KMS-11 (cell line): ENCODE data around the gene TCF7L2.

Experiments used
- H2AFZ ChIP-seq: fragments of 200-600 bp; sonication (generic); 2 replicates; pipeline ENCODE4 v1.6.1; 2016; ENCODE audit warnings: antibody characterized with exemption, mixed run types, low read depth
- H3K27ac ChIP-seq: fragments of 200-600 bp; sonication (generic); 2 replicates; pipeline ENCODE4 v1.6.1; 2016; ENCODE audit warnings: mild to moderate bottlenecking, mixed run types
- H3K27me3 ChIP-seq: fragments of 200-600 bp; sonication (generic); 2 replicates; pipeline ENCODE4 v1.6.1; 2017; ENCODE audit warnings: mild to moderate bottlenecking, low read depth, mixed run types, moderate library complexity; ENCODE audit not compliant: insufficient read depth
- H3K36me3 ChIP-seq: fragments of 200-600 bp; sonication (generic); 2 replicates; pipeline ENCODE4 v1.6.1; 2017; ENCODE audit warnings: mild to moderate bottlenecking, mixed run types; ENCODE audit not compliant: insufficient read depth
- H3K4me1 ChIP-seq: fragments of 200-600 bp; sonication (generic); 2 replicates; pipeline ENCODE4 v1.6.1; 2016; ENCODE audit warnings: mild to moderate bottlenecking, low read depth, mixed run types; ENCODE audit not compliant: poor library complexity, severe bottlenecking
- H3K4me2 ChIP-seq: fragments of 200-600 bp; sonication (generic); 2 replicates; pipeline ENCODE4 v1.7.0; 2016; ENCODE audit warnings: mild to moderate bottlenecking, mixed run types
- H3K4me3 ChIP-seq: fragments of 200-600 bp; sonication (generic); IDR thresholded peaks from 2 replicates; pipeline ENCODE4 v1.6.1; 2017; ENCODE audit warnings: low read depth, low read length, mixed read lengths; ENCODE audit not compliant: insufficient read depth
- H3K79me2 ChIP-seq: fragments of 200-600 bp; sonication (generic); 2 replicates; pipeline ENCODE4 v1.6.1; 2016; ENCODE audit warnings: low read depth, mixed run types; ENCODE audit not compliant: insufficient read depth
- H3K9ac ChIP-seq: fragments of 200-600 bp; sonication (generic); 2 replicates; pipeline ENCODE4 v1.6.1; 2016; ENCODE audit warnings: mild to moderate bottlenecking, mixed run types
- H4K20me1 ChIP-seq: fragments of 200-600 bp; sonication (generic); 2 replicates; pipeline ENCODE4 v1.6.1; 2016; ENCODE audit warnings: mild to moderate bottlenecking, mixed run types; ENCODE audit not compliant: insufficient read depth
- TF ChIP-seq, protein P1 (sequence below): fragments of 200-600 bp; sonication (generic); conservative IDR thresholded peaks from 2 replicates; pipeline ENCODE4 v1.6.1; 2017; ENCODE audit warnings: low read depth, mild to moderate bottlenecking, antibody characterized with exemption, low read length, moderate library complexity, mixed read lengths

Gene TCF7L2

DNA sequence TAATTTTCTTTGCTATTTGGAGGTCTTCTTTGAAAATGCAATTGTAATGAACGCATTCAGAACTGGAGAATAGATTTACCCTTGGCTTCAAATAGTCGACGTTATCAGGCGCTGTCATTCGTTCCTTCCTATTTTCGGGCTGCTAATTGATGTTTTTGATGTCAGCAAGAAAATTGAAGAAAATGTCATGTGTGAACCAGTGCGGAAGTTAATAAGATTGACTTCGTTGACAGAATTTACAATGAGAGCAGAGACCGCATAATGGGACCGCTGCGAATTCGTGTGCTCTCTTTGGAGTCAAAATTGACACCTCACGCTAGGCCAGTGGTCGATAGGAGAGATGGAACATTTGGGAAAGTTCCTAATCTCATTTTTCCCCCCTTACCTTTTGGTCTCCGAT is 168.8 kb downstream of the TCF7L2 start:
- TF ChIP-seq, protein P1, sequence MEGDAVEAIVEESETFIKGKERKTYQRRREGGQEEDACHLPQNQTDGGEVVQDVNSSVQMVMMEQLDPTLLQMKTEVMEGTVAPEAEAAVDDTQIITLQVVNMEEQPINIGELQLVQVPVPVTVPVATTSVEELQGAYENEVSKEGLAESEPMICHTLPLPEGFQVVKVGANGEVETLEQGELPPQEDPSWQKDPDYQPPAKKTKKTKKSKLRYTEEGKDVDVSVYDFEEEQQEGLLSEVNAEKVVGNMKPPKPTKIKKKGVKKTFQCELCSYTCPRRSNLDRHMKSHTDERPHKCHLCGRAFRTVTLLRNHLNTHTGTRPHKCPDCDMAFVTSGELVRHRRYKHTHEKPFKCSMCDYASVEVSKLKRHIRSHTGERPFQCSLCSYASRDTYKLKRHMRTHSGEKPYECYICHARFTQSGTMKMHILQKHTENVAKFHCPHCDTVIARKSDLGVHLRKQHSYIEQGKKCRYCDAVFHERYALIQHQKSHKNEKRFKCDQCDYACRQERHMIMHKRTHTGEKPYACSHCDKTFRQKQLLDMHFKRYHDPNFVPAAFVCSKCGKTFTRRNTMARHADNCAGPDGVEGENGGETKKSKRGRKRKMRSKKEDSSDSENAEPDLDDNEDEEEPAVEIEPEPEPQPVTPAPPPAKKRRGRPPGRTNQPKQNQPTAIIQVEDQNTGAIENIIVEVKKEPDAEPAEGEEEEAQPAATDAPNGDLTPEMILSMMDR = no peak
- Histone ChIP-seq H3K4me1 (no peaks in the 10 kb centered on the region), H2AFZ (no peak overlapping the region), H3K36me3 (no peaks in the 10 kb centered on the region), H4K20me1 (no peaks in the 10 kb centered on the region), H3K27me3 (no peaks in the 10 kb centered on the region), H3K79me2 (no peaks in the 10 kb centered on the region), H3K4me2 (no peak overlapping the region), H3K4me3 (no peak overlapping the region), H3K9ac (no peak overlapping the region), H3K27ac (no peak overlapping the region)

DNA sequence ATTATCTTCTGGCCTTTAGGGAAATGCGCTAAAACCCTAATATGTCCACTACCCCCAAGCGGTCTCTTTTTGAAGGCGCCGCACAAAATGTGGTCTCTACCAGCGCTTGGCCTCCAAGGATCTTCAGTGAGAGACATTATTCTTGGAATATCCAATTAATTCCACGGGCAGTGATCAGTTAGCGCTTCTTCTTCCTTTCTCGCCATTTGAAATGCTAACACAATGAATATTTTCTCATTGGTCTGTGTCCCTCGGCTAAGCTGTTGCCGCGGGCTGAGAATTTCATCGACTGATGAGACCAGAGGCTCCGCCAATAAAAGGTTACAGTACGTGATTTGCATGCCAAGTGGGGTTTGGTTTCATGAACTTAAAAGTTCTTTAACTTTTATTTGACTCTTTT is 169.8 kb downstream of the TCF7L2 start:
- TF ChIP-seq, protein P1 = no peak
- Histone ChIP-seq H3K79me2 (no peaks in the 10 kb centered on the region), H3K27me3 (no peaks in the 10 kb centered on the region), H3K4me3 (no peak overlapping the region), H4K20me1 (no peaks in the 10 kb centered on the region), H2AFZ (no peak overlapping the region), H3K9ac (no peak overlapping the region), H3K36me3 (no peaks in the 10 kb centered on the region), H3K27ac (no peak overlapping the region), H3K4me2 (no peak overlapping the region), H3K4me1 (no peaks in the 10 kb centered on the region)

DNA sequence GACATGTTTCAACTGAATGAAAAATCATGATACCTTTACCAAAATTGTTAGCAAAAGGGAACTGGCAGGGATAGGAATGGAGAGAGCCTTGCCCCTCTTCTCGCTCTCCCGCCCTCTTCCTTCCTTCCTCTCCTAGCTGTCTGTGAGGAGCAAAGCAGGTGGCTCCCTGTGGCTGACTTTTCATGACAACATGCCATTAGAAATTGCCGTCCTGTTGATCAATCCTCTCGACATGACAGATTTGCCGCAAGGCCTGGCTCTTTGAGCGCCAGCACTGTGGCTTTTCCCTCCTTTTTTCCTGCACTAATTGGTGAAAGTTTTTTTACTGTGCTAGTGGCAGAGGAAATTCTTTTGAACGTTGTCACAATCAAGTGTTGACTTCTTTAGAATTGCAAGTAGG is 171.1 kb downstream of the TCF7L2 start:
- Histone ChIP-seq H3K36me3 (no peaks in the 10 kb centered on the region), H3K27ac (no peak overlapping the region), H3K4me1 (no peaks in the 10 kb centered on the region), H2AFZ (no peak overlapping the region), H3K9ac (no peak overlapping the region), H3K4me2 (no peak overlapping the region), H3K79me2 (no peaks in the 10 kb centered on the region), H3K27me3 (no peaks in the 10 kb centered on the region), H4K20me1 (no peaks in the 10 kb centered on the region), H3K4me3 (no peak overlapping the region)
- TF ChIP-seq, protein P1 = no peak

DNA sequence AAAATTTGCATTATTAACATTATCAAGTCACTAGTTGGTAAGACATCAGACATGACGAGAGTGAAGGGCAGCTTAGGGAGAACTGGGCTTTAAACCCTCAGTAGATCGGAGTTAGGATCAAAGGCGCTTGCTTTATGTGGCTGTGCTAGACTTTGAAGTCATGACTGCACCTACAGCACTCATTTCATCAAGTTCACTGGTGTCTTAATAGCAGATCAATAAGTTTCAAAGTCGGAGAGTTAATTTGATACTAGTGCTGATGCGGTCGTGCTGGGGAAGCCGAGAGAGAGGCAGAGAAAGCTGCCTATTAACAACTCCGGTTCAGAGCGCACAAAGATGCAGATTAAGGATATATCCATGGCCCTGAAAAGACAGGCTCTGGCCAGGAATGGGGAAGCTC is 172.9 kb downstream of the TCF7L2 start:
- no peak overlapping the region for H3K9ac ChIP-seq
- TF ChIP-seq, protein P1 = no peak
- H3K36me3 ChIP-seq = no peaks in the 10 kb centered on the region
- H3K79me2 ChIP-seq = no peaks in the 10 kb centered on the region
- no peaks in the 10 kb centered on the region for H4K20me1 ChIP-seq
- no peak overlapping the region for H3K4me3 ChIP-seq
- no peak overlapping the region for H3K27ac ChIP-seq
- H3K4me1 ChIP-seq = no peaks in the 10 kb centered on the region
- no peaks in the 10 kb centered on the region for H3K27me3 ChIP-seq
- no peak overlapping the region for H2AFZ ChIP-seq
- H3K4me2 ChIP-seq = no peak overlapping the region
